GM18505 (cell line): ENCODE data around the gene CYTH2.
"Not testable (repeated sequence)": the region's sequence is repeated elsewhere in the genome, so short reads cannot be mapped to it uniquely, and the experiment has no call there.

ENCODE experiments used
- ATAC-seq: cut with Tn5 transposase; IDR thresholded peaks from one replicate; pipeline ENCODE4 v1.9.1; 2021; ENCODE audit not compliant: unreplicated experiment
- POLR2A ChIP-seq: IDR thresholded peaks from 4 replicates; pipeline ENCODE4 v1.6.1; 2011; ENCODE audit warnings: borderline replicate concordance; ENCODE audit not compliant: insufficient read depth, insufficient read length; ENCODE audit errors: extremely low read depth

Gene CYTH2

GRCh38 chr19:48487544-48487943 lies 18.4 kb downstream of the CYTH2 start:
- TF ChIP-seq POLR2A, result no peak
- no peak for ATAC-seq

- no peak for TF ChIP-seq POLR2A
- ATAC-seq, result no peak
Observed at GRCh38 chr19:48487948-48488347, 18.8 kb downstream of the CYTH2 start.

- not testable (repeated sequence) for ATAC-seq
Observed at GRCh38 chr19:48488478-48488877, 19.3 kb downstream of the CYTH2 start.

- TF ChIP-seq POLR2A, result no peak
- no peak for ATAC-seq
Observed at GRCh38 chr19:48489608-48490216, 20.5 kb downstream of the CYTH2 start.

- no peak for ATAC-seq
Observed at GRCh38 chr19:48490981-48491792, 22.0 kb downstream of the CYTH2 start.

GRCh38 chr19:48491793-48492123 lies 22.6 kb downstream of the CYTH2 start:
- no peak for ATAC-seq
- no peak for TF ChIP-seq POLR2A

More at GRCh38 chr19:48490981-48491792, 22.0 kb downstream of the CYTH2 start:
- TF ChIP-seq POLR2A, result no peak

- ATAC-seq, result peak; percentile 57
- peak; percentile 40 for TF ChIP-seq POLR2A
Observed at GRCh38 chr19:48492925-48493717, 24.0 kb downstream of the CYTH2 start.

- no peak for TF ChIP-seq POLR2A
- peak; percentile 3 for ATAC-seq
Observed at GRCh38 chr19:48493718-48494401, 24.7 kb downstream of the CYTH2 start.

GRCh38 chr19:48495396-48495795 lies 26.2 kb downstream of the CYTH2 start:
- no peak for TF ChIP-seq POLR2A

GRCh38 chr19:48496959-48497727 lies 28.0 kb downstream of the CYTH2 start:
- no peak for ATAC-seq
- TF ChIP-seq POLR2A, result no peak

More at GRCh38 chr19:48495396-48495795, 26.2 kb downstream of the CYTH2 start:
- no peak for ATAC-seq

GRCh38 chr19:48497728-48498594 lies 28.8 kb downstream of the CYTH2 start:
- ATAC-seq, result no peak
- TF ChIP-seq POLR2A, result no peak
